ENCODE data around the gene COP1.

DNA sequence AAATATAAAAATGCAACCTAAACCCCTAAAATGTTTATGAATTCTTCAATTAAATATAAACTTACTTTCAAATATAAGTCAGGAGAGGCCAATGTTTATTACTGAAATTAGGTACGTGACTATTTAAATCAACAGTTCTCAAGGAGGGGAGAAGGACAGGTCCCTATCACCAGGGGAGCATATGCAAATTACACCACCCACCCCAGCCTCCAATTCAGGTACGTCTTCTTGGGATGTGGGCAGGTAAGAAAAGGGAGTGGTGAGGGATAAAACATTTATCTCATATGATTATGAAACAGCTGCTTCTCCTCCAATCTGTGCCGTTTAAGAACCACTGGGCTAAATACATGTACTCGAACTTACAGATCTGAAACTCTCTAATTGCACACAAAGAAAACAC is 3.4 kb downstream of the COP1 start:
- TF ChIP-seq, protein P1, sequence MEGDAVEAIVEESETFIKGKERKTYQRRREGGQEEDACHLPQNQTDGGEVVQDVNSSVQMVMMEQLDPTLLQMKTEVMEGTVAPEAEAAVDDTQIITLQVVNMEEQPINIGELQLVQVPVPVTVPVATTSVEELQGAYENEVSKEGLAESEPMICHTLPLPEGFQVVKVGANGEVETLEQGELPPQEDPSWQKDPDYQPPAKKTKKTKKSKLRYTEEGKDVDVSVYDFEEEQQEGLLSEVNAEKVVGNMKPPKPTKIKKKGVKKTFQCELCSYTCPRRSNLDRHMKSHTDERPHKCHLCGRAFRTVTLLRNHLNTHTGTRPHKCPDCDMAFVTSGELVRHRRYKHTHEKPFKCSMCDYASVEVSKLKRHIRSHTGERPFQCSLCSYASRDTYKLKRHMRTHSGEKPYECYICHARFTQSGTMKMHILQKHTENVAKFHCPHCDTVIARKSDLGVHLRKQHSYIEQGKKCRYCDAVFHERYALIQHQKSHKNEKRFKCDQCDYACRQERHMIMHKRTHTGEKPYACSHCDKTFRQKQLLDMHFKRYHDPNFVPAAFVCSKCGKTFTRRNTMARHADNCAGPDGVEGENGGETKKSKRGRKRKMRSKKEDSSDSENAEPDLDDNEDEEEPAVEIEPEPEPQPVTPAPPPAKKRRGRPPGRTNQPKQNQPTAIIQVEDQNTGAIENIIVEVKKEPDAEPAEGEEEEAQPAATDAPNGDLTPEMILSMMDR (IDR thresholded peaks at IDR 0.05): no peak
- no peak for TF ChIP-seq EZH2 (IDR thresholded peaks at IDR 0.05; ENCODE audit: borderline replicate concordance, insufficient read depth, low read depth, low read length, poor library complexity, severe bottlenecking)
